ENCODE measurements around the gene DCAF7.

The DCAF7 gene

DNA sequence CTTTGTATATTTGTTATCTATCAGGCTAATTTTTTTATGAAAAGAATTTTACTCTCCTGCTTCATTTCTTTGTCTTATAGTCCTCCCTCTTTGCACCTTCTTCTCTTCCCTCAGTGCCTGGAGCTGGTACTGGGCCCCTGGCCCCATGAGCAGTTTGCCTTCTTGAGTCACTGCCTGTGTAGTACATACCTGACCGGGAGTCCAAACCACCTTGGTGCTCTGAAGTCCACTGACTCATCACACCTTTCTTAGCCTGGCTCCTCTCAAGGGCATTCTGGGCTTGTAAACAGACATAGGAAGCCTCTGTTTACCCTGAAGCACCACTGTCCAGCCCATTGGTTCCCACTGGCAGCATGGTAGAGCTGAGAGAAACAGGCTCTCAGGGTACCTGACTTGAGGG is 39.4 kb downstream of the DCAF7 start:
- no peak for DNase-seq

GRCh38 chr17:63592797-63593196 is 42.5 kb downstream of the DCAF7 start:
- no peak for DNase-seq

DNA sequence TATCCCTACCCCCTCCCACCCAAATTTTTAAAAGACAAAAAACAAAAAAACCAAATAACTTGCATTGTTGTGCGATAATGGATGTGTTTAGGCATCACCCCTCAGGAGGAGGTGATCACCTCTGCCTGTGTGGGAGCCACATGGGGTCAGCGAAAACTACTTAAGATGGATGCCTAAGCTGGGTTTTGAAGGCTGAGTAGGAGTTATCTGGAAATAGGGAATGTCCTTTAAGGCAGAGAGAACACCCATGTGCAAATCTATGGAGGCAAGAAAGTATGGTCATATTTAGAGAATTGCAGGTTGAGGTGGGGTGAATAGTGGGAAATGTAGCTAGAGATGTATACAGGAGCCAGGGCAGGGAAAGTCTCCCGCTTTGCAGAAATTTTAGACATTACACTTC is 44.9 kb downstream of the DCAF7 start:
- DNase-seq = no peak

DNA sequence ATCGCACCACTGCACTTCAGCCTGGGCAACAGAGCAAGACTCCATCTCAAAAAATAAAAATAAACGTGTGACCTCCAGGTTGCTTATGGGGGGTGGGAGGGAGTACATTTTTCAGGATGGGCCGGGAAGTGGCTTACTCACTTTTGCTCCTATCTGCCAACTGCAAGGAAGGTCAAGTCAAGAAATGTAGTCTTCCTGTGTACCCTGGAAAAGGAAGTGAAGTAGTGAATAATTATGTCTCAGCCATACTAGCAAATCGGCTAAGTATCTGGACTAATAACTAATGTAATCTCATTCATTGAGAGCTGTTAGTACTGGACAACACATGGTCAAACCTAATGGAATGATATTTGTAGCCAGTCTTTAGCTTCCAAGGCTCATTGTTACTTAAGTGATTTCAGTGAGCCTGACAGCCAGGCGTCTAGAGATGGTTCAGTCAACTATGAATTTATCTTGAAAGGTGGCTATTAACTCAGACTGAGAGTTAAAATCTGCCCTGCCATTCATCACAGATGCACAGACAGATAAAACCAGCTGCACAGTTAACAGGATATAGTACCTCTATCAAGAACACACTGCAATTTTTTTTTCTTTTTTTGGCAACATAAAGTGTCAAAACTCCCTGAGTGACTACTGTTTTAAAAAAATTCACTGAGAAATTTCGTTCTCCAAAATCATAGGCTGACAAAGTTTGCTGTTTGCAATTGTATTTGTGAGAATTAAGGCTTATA is 46.7 kb downstream of the DCAF7 start:
- DNase-seq = no peak

DNA sequence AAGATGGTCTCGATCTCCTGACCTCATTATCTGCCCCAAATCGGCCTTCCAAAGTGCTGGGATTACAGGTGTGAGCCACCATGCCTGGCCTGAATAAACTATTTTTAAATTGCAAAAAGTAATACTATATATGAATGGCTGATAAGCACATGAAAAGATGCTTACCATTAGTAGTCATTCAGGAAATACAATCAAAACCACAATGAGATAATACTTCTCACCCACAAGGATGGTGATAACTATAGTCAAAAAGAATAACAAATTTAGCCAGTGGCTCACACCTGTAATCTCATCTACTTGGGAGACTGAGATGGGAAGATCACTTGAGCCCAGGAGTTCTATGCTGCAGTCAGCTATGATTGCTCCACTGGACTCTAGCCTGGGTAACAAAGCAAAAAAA is 48.0 kb downstream of the DCAF7 start:
- DNase-seq = no peak

GRCh38 chr17:63600569-63601438 is 50.5 kb downstream of the DCAF7 start, which contains the start of gene TACO1:
Gene TACO1, plus strand, starts transcription at chr17:63600895. Its CDS starts 189 bp downstream, at chr17:63601084.
- peak; percentile 85 to 88 for DNase-seq

DNA sequence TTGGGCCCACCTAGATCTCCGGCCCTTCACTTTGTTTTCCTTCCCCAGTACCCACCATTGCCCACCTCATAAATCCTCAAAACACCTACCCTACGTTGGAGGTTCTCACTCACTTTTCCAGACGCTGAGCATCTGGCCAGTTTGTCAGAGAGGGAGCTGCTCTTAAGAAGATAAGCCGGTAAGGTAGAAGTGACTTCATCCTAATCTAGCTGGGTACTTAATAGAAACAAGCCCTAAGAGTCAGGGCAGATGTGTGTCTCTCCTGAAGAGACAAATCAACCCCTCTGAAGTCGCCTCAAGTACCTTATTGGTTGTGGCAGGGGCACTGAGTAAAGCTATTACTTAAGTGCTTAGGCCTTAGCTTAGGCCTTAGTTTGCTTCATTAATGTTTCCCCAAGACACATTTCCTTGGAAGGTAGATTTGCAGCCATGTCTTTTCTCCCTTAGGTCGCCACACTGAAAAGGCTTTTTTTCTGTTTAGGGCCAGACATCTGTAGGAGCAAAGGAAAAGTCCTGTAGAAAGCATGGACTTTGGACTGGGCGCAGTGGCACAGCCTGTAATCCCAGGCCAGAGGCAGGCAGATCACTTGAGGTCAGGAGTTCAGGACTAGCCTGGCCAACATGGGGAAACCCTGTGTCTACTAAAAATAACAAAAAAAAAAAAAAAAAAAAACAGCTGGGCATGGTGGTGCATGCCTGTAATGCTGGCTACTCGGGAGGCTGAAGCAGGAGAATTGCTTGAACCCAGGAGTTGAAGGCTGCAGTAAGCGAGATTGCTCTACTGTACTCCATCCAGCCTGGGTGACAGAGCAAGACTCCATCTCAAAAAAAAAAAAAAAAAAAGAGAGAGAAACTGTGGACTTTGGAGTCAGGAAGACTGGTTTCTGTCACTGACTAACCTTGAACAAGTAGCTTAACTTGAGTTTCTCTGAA is 51.4 kb downstream of the DCAF7 start:
- DNase-seq = no peak

DNA sequence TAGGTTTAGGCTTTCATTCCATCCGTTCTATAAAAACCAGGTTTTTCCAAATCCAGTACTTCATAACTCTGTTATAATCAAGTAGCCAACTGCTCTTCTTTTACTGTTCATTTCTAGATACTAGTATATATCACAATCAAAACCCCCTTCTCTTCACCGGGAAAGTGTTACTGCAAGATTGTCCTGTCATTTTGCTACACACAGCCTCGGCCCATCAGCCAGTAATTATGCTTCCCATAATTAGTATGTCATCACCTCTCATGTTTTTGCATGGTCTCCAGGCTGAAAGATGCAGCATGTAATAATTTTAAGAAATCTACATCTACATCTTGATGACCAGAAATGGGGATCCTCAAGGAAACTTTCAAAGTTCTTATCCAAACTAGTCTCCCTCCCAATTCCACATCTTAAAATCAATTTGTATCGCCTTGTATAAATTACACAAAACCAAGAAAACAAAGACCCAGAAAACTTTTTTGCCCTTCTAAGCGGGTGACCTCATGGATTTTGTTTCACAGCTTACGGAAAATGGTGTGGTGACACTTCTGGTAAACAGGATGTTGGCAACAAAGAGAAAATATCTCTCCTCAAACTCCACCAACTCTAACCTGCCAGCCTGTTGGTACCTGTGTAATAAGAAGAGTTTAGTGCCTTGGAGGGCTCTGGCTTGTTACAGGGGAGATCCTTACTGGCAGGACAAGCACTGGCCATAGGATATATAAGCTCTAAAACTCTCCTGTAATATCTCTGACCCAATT is 59.7 kb downstream of the DCAF7 start:
- DNase-seq = peak in 1 of 2 experiments; percentile 16

GRCh38 chr17:63610854-63611253 is 60.6 kb downstream of the DCAF7 start:
- no peak for DNase-seq

DNA sequence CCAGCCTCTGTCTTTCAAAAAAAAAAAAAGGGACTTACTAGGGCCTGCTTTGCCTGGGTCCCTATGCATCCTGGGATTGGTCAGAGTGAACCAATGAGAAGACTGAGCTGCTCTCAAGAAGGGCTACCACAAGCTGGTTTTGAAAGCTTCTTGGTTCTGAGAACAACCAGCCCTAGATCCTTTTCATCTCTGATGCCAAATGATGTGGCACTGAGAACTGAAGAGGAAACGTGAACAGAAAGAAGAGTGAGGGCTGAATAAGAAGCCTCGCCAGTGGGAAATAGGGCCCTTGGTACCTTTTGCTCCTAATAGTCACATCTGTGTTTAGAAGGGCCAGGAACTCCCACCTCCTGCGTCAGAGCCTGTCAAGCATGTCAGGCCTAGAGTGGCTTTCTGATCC is 61.1 kb downstream of the DCAF7 start:
- DNase-seq = peak; percentile 22 to 41

DNA sequence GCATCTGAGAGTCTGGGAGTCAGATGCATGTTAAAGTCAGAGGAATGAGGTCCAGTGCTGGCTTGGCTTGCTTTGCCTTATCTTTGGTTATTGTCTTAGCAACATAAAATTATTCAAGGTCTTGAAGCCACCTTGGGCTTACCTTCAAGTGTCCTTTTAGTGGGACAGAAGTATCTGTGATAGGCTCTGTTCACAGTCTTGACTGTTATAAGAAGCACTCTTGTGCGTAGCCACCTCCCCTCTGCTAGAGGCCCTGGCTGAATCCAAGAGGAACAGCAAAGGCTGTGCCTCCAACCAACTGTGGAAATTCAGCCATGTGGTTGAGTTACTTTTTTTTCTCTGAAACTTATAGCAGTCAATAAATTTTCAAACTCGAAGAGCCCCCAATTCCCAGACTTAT is 63.4 kb downstream of the DCAF7 start:
- DNase-seq = no peak

GRCh38 chr17:63621229-63621683 is 71.0 kb downstream of the DCAF7 start:
- no peak for DNase-seq

GRCh38 chr17:63621684-63622573 is 71.7 kb downstream of the DCAF7 start, which contains the start of gene MAP3K3:
Gene MAP3K3, plus strand, starts transcription at chr17:63622417. Its CDS starts 343 bp downstream, at chr17:63622760.
- peak; percentile 96 to 97 for DNase-seq

DNA sequence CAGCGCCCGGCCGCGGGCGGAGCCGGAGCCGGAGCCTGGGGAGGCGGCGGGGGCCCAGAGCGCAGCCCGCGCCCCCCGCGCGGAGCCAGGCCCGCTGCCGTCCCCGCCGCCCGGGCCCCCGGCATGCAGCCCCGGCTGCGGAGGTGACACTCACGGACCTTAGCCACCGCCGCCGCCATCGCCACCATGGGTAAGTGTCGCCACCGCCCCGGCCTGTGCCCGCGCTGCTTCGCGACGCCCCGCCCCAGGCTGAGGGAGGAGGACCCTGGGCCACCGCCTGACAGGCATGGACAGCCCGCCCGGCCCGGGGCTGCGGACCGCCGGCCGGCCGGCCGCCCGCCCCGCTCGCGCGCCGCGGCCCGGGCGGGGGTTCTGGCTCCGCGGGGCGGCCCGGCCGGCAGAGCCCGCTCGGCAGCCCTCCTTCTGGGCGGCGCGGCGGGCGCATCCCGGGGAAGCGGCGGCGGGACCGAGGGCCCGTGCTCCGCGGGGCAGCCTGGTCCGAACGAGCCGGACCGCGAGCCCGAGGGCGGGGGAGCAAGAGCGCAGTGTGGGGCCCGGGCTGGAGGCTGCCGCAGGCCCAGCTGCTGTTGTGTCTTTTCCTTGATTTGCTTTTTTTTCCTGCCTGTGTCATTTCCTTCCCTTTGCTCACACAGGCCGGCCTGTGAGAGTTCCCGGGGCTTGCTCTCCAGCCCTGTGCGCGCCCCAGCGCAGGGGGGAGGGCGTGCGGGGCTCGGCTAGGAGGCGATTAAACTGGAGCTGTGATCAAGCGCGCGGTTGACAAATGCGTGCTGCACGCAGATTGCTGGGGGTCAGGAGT is 72.5 kb downstream of the DCAF7 start:
- peak; percentile 65 to 69 for DNase-seq

DNA sequence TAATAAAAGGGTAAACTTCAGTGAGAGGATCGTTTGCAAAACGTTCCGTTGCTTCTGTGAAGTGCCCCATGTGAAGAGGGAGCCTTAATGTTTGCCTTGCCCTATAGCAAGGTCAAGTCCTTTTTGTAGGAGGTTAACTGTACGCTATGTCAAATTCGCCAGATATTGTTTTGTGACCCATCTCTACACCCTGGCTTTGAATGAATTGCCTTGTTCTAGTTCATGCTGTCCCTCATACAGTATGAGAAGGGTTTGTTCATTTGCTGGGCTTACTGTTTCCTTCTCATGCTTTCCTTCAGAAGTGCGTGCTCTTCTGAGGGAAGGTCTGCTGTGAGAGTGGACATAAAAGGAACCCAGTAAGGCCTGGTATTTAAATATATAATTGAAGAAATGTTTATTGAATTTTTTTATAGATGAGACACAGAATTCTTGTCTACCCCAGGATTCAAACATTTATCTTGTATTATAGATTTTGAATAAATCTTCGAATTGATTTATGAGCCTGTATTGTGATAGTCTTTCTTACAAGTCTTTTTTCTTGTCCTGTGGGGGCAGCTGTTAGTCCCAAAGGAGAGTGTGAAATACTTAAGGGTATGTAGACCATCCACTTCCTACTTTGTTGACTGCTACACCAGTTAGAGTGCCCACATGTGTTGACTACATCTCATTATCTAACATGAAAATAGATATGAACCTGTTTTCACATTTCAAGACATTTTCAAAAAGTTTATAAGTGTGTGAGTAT is 73.7 kb downstream of the DCAF7 start:
- DNase-seq = no peak

- no peak for DNase-seq
These were observed 74.2 kb downstream of the DCAF7 start for GRCh38 chr17:63624531-63624880.

DNA sequence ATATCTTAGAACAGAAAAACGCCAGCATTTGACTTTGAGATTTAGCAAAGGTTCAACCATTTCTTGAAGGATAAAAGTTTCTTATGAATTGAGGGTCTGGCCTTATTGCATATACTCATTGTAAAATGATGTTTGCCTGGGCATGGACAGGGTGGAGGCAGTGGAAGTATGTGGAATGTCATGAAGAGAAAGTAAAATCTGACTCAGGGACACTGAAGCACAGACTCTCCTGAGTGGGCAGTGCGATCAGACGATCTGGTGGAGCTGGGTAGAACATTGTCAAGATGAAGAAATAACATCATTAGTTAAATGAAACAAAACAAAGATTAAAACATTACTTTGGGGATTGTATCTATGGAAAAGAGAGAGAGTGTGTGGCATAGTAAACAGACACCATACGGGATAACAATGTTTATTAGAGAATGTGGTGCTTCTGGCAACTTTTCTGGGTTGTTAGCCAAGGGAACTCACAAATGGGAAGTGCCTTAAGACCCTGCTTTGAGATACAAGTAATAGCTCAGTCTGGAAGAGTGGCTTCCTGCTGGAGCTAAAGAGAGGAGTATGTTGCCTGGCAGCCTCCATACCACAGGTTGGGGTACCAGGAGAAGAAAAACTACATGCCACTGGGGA is 76.4 kb downstream of the DCAF7 start:
- DNase-seq = no peak

GRCh38 chr17:63629627-63630026 is 79.3 kb downstream of the DCAF7 start:
- DNase-seq = no peak

DNA sequence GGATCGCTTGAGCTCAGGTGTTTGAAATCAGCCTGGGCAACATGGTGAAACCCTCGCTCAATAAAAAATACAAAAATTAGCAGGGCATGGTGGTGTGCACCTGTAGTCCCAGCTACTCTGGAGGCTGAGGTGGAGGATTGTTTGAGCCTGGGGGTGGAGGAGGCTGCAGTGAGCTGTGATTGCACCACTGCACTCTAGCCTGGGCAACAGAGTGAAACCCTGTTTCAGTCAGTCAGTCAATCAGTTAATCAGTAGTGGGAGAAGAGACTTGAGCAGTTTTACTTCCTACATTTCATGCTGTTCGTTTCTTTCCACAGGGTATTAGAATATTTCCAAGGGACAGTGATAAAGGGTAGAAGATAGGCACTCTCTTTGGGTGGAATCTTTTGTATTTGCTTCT is 80.8 kb downstream of the DCAF7 start:
- no peak for DNase-seq
